DOHH2 (cell line): ENCODE results near the gene FANK1.

Experiments
- H3F3A ChIP-seq: fragments of 200-600 bp; sonication (generic), shearing (Covaris generic); 2 replicates; pipeline ENCODE4 v1.6.0; 2016; ENCODE audit warnings: antibody characterized with exemption, mild to moderate bottlenecking; ENCODE audit not compliant: control insufficient read depth, insufficient read depth
- H3K27ac ChIP-seq: fragments of 200-600 bp; sonication (generic); 2 replicates; pipeline ENCODE4 v1.5.1; 2014; ENCODE audit warnings: low read depth, mild to moderate bottlenecking, low read length, moderate library complexity
- H3K27me3 ChIP-seq: fragments of 200-600 bp; sonication (generic); 2 replicates; pipeline ENCODE4 v1.6.1; 2014; ENCODE audit warnings: mild to moderate bottlenecking, low read length, mixed read lengths; ENCODE audit not compliant: control insufficient read depth
- H3K36me3 ChIP-seq: fragments of 200-600 bp; sonication (generic); 2 replicates; pipeline ENCODE4 v1.6.1; 2014; ENCODE audit warnings: mild to moderate bottlenecking, low read length, moderate library complexity, mixed read lengths; ENCODE audit not compliant: control insufficient read depth
- H3K4me1 ChIP-seq: fragments of 200-600 bp; sonication (generic); 2 replicates; pipeline ENCODE4 v1.6.1; 2014; ENCODE audit warnings: mild to moderate bottlenecking, low read length, mixed read lengths; ENCODE audit not compliant: control insufficient read depth
- H3K4me2 ChIP-seq: fragments of 200-600 bp; sonication (generic); 2 replicates; pipeline ENCODE4 v1.6.0; 2014; ENCODE audit warnings: mild to moderate bottlenecking, low read length, moderate library complexity
- H3K4me3 ChIP-seq: fragments of 200-600 bp; sonication (generic); 2 replicates; pipeline ENCODE4 v1.5.1; 2014; ENCODE audit warnings: mild to moderate bottlenecking, low read length, mixed read lengths
- H3K79me2 ChIP-seq: fragments of 200-600 bp; sonication (generic); 2 replicates; pipeline ENCODE4 v1.6.1; 2014; ENCODE audit warnings: mild to moderate bottlenecking, low read length, mixed read lengths; ENCODE audit not compliant: control insufficient read depth
- H3K9me2 ChIP-seq: fragments of 200-600 bp; sonication (generic); replicated peaks from 2 replicates; pipeline ENCODE4 v1.6.1; 2014; ENCODE audit warnings: mild to moderate bottlenecking, low read length, mixed read lengths; ENCODE audit not compliant: control insufficient read depth
- H3K9me3 ChIP-seq: fragments of 200-600 bp; sonication (generic); 2 replicates; pipeline ENCODE4 v1.6.1; 2014; ENCODE audit warnings: antibody characterized with exemption, low read length, mixed read lengths; ENCODE audit not compliant: control insufficient read depth, insufficient read depth
- H4K20me1 ChIP-seq: fragments of 200-600 bp; sonication (generic); 2 replicates; pipeline ENCODE4 v1.6.0; 2014; ENCODE audit warnings: low read depth, mild to moderate bottlenecking, antibody characterized with exemption, low read length, moderate library complexity; ENCODE audit not compliant: control insufficient read depth, insufficient read depth
- EZH2phosphoT487 ChIP-seq: fragments of 200-600 bp; sonication (generic); IDR thresholded peaks from 2 replicates; pipeline ENCODE4 v1.6.1; 2017; ENCODE audit warnings: borderline replicate concordance, mild to moderate bottlenecking, antibody characterized with exemption, low read length, moderate library complexity, mixed read lengths
- TF ChIP-seq, protein P1 (sequence below): fragments of 200-600 bp; sonication (generic); IDR thresholded peaks from one replicate; pipeline ENCODE4 v1.5.1; 2014; ENCODE audit warnings: antibody characterized with exemption, mild to moderate bottlenecking, low read depth, low read length; ENCODE audit not compliant: poor library complexity, severe bottlenecking

Gene FANK1

DNA sequence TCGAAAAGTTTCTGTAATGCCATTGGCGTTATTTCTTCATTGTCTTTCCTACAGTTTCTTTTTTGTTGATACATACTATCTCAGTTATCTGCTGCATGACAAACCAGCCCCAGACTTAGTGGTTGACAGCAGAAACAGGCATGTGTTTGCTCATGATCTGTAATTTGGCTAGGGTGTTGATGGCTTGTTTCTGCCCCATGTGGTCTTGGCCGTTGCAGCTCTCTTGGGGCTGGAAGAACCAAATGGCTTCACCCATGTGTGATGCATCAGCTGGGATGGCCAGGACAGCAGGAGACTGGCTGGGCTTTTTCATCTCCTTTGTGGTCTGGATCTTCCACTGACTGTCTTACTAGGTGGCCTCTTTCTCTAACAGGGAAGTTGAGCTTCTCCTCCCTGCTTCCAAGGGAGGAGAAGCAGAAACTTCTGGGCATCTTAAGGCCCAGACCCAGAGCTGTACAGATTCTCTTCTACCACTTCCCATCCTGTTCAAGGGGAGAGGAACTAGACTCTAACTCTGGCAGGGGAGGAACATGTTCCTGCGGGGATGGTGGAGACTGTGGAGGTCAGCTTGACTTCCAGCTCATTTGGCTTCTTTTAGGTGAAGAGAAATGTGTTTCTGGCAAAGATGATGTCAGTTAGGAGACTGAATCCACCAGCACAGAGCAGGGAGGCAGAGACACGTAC lies 89.3 kb downstream of the FANK1 start:
- Histone ChIP-seq H3K4me1 (no peaks in the 10 kb centered on the region), H3K4me3 (no peak overlapping the region), H4K20me1 (no peaks in the 10 kb centered on the region), H3F3A (no peaks in the 10 kb centered on the region), H3K79me2 (no peaks in the 10 kb centered on the region), H3K9me3 (no peaks in the 10 kb centered on the region), H3K36me3 (no peaks in the 10 kb centered on the region), H3K4me2 (no peak overlapping the region), H3K27me3 (peaks cover 9% of the 10 kb centered on the region), H3K9me2 (no peaks in the 10 kb centered on the region), H3K27ac (no peak overlapping the region)
- TF ChIP-seq, protein P1, sequence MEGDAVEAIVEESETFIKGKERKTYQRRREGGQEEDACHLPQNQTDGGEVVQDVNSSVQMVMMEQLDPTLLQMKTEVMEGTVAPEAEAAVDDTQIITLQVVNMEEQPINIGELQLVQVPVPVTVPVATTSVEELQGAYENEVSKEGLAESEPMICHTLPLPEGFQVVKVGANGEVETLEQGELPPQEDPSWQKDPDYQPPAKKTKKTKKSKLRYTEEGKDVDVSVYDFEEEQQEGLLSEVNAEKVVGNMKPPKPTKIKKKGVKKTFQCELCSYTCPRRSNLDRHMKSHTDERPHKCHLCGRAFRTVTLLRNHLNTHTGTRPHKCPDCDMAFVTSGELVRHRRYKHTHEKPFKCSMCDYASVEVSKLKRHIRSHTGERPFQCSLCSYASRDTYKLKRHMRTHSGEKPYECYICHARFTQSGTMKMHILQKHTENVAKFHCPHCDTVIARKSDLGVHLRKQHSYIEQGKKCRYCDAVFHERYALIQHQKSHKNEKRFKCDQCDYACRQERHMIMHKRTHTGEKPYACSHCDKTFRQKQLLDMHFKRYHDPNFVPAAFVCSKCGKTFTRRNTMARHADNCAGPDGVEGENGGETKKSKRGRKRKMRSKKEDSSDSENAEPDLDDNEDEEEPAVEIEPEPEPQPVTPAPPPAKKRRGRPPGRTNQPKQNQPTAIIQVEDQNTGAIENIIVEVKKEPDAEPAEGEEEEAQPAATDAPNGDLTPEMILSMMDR = no peak
- TF ChIP-seq EZH2phosphoT487 = no peak

DNA sequence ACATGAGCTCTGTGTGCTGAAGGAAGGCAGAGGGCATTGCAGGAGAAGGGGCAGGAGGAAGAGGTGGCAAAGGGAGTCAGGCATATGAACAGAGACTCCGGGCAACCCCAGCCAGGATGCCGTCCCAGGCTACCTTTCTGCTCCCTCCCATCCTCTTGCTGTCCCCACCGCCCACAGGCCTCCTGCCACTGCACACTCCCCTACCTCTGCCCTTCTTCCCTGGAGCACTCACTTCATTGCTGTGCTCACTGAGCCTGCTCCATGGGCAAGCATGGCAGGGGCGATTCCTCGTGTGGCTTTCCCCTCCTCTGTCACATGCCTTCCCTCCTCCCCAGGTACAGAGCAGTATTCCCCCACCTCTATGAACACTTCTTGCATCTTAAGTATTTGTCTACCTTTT lies 93.4 kb downstream of the FANK1 start:
- no peak overlapping the region for H3K4me3 ChIP-seq
- no peak for TF ChIP-seq EZH2phosphoT487
- TF ChIP-seq, protein P1 = no peak
- H3K4me1 ChIP-seq = no peaks in the 10 kb centered on the region
- H3K27ac ChIP-seq = no peak overlapping the region
- no peaks in the 10 kb centered on the region for H3K36me3 ChIP-seq
- peaks cover 8% of the 10 kb centered on the region for H3K27me3 ChIP-seq
- H4K20me1 ChIP-seq = no peaks in the 10 kb centered on the region
- H3K79me2 ChIP-seq = no peaks in the 10 kb centered on the region
- no peaks in the 10 kb centered on the region for H3K9me2 ChIP-seq
- no peaks in the 10 kb centered on the region for H3K9me3 ChIP-seq
- no peak overlapping the region for H3K4me2 ChIP-seq
- H3F3A ChIP-seq = no peaks in the 10 kb centered on the region

DNA sequence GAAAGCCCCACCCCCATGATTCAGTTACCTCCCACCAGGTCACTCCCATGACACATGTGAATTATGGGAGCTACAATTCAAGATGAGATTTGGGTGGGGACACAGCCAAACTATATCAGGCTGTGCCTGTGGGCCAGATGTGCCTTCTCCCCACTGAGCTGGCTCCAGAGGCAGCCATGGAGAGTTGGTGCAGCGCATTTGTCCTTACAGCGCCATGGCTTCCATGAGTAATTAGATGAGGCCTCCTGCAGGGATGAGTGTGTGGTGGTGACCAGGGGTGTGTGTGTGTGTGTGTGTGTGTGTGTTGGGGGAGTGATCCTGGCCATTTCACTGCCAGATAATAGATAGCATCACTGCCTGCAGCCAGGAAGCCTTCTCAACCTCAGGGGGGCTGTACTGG lies 94.6 kb downstream of the FANK1 start:
- H3K4me1 ChIP-seq = no peaks in the 10 kb centered on the region
- H3K36me3 ChIP-seq = no peaks in the 10 kb centered on the region
- no peak overlapping the region for H3K27ac ChIP-seq
- no peaks in the 10 kb centered on the region for H4K20me1 ChIP-seq
- peaks cover 5% of the 10 kb centered on the region; the same call in 1 of the 2 replicates for H3K27me3 ChIP-seq
- no peaks in the 10 kb centered on the region for H3K9me3 ChIP-seq
- no peaks in the 10 kb centered on the region for H3K79me2 ChIP-seq
- H3F3A ChIP-seq = no peaks in the 10 kb centered on the region
- no peak for TF ChIP-seq EZH2phosphoT487
- TF ChIP-seq, protein P1 = no peak
- H3K4me3 ChIP-seq = no peak overlapping the region
- H3K4me2 ChIP-seq = no peak overlapping the region
- no peaks in the 10 kb centered on the region for H3K9me2 ChIP-seq
